H54 (cell line): ENCODE results near the gene GARNL3.

Experiments used
- DNase-seq: peaks from one replicate; pipeline ENCODE4 v3.0.0; 2011; ENCODE audit warnings: low spot score, mixed read lengths; ENCODE audit not compliant: insufficient read length
- FAIRE-seq: peaks from 3 replicates; lab custom pipeline; 2011; peaks lifted over from hg19 to GRCh38; lab: Jason Lieb, UNC
- POLR2A ChIP-seq: IDR thresholded peaks from 2 replicates; pipeline ENCODE4 v1.6.1; 2011; ENCODE audit warnings: low read depth, mild to moderate bottlenecking, low read length

Gene GARNL3

GRCh38 chr9:127403507-127404192 is 139.1 kb downstream of the GARNL3 start:
- DNase-seq, result no peak

GRCh38 chr9:127404631-127405030 is 140.1 kb downstream of the GARNL3 start:
- FAIRE-seq, result no peak
- no peak for DNase-seq
- TF ChIP-seq POLR2A, result no peak

More at GRCh38 chr9:127403507-127404192, 139.1 kb downstream of the GARNL3 start:
- no peak for FAIRE-seq
- TF ChIP-seq POLR2A, result no peak

GRCh38 chr9:127405344-127406125 is 141.0 kb downstream of the GARNL3 start:
- no peak for TF ChIP-seq POLR2A
- no peak for FAIRE-seq

GRCh38 chr9:127406799-127407491 is 142.4 kb downstream of the GARNL3 start:
- DNase-seq (no peak), FAIRE-seq (no peak)
- no peak for TF ChIP-seq POLR2A

More at GRCh38 chr9:127405344-127406125, 141.0 kb downstream of the GARNL3 start:
- no peak for DNase-seq

- FAIRE-seq, result no peak
- TF ChIP-seq POLR2A, result no peak
- DNase-seq, result no peak
These were observed 142.9 kb downstream of the GARNL3 start for GRCh38 chr9:127407492-127407843.

GRCh38 chr9:127411122-127411521 is 146.5 kb downstream of the GARNL3 start:
- FAIRE-seq (no peak), DNase-seq (no peak)
- TF ChIP-seq POLR2A, result no peak

- FAIRE-seq, result no peak
These were observed 150.6 kb downstream of the GARNL3 start for GRCh38 chr9:127415141-127415540.

GRCh38 chr9:127415657-127416056 is 151.1 kb downstream of the GARNL3 start:
- DNase-seq (no peak), FAIRE-seq (no peak)
- no peak for TF ChIP-seq POLR2A

More at GRCh38 chr9:127415141-127415540, 150.6 kb downstream of the GARNL3 start:
- TF ChIP-seq POLR2A, result no peak
- DNase-seq, result no peak

GRCh38 chr9:127417131-127418036 is 152.8 kb downstream of the GARNL3 start:
- no peak for TF ChIP-seq POLR2A
- FAIRE-seq (peak; percentile 62), DNase-seq (no peak)

GRCh38 chr9:127418037-127418471 is 153.5 kb downstream of the GARNL3 start:
- TF ChIP-seq POLR2A, result no peak
- peak; percentile 79 for DNase-seq
- FAIRE-seq, result no peak

- DNase-seq, result no peak
- no peak for FAIRE-seq
- TF ChIP-seq POLR2A, result no peak
These were observed 154.8 kb downstream of the GARNL3 start for GRCh38 chr9:127419348-127419747.

- no peak for DNase-seq
- FAIRE-seq, result no peak
- no peak for TF ChIP-seq POLR2A
These were observed 156.5 kb downstream of the GARNL3 start for GRCh38 chr9:127421057-127421456.
